GM12873 (cell line): ENCODE measurements around the gene GCGR.

ENCODE experiments used
- TF ChIP-seq, protein P1 (sequence below): IDR thresholded peaks from 2 replicates; pipeline ENCODE4 v1.5.1; 2012; ENCODE audit warnings: low read depth, mild to moderate bottlenecking, moderate library complexity, low read length, control low read depth; ENCODE audit not compliant: insufficient read depth; ENCODE audit errors: missing control alignments

Gene GCGR

DNA sequence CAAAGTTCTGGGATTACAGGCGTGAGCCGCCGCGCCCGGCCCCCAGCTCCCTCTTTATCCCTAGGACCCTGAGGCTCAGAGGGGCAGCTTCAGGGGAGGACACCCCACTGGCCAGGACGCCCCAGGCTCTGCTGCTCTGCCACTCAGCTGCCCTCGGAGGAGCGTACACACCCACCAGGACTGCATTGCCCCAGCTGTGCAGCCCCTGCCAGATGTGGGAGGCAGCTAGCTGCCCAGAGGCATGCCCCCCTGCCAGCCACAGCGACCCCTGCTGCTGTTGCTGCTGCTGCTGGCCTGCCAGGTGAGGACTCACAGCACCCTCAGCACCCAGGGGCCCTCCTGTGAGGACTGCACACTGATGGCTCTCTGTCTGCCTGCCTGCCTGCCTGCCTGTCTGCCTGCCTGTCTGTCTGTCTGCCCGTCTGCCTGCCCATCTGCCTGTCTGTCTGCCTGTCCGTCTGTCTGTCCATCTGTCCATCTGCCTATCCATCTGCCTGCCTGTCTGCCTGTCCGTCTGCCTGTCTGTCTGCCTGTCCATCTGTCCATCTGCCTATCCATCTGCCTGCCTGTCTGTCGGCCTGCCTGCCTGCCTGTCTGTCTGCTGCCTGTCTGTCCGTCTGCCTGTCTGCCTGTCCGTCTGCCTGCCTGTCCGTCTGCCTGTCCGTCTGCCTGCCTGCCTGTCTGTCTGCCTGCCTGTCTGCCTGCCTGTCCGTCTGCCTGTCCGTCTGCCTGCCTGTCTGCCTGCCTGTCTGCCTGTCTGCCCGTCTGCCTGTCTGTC is 5.0 kb downstream of the GCGR start:
- TF ChIP-seq, protein P1, sequence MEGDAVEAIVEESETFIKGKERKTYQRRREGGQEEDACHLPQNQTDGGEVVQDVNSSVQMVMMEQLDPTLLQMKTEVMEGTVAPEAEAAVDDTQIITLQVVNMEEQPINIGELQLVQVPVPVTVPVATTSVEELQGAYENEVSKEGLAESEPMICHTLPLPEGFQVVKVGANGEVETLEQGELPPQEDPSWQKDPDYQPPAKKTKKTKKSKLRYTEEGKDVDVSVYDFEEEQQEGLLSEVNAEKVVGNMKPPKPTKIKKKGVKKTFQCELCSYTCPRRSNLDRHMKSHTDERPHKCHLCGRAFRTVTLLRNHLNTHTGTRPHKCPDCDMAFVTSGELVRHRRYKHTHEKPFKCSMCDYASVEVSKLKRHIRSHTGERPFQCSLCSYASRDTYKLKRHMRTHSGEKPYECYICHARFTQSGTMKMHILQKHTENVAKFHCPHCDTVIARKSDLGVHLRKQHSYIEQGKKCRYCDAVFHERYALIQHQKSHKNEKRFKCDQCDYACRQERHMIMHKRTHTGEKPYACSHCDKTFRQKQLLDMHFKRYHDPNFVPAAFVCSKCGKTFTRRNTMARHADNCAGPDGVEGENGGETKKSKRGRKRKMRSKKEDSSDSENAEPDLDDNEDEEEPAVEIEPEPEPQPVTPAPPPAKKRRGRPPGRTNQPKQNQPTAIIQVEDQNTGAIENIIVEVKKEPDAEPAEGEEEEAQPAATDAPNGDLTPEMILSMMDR: peak; percentile 27

DNA sequence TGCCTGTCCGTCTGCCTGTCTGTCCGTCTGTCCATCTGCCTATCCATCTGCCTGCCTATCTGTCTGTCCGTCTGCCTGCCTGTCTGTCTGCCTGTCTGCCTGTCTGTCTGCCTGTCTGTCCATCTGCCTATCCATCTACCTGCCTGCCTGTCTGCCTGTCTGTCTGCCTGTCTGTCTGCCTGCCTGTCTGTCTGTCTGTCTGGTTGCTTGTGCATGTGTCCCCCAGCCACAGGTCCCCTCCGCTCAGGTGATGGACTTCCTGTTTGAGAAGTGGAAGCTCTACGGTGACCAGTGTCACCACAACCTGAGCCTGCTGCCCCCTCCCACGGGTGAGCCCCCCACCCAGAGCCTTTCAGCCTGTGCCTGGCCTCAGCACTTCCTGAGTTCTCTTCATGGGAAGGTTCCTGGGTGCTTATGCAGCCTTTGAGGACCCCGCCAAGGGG is 5.6 kb downstream of the GCGR start:
- TF ChIP-seq, protein P1: no peak

DNA sequence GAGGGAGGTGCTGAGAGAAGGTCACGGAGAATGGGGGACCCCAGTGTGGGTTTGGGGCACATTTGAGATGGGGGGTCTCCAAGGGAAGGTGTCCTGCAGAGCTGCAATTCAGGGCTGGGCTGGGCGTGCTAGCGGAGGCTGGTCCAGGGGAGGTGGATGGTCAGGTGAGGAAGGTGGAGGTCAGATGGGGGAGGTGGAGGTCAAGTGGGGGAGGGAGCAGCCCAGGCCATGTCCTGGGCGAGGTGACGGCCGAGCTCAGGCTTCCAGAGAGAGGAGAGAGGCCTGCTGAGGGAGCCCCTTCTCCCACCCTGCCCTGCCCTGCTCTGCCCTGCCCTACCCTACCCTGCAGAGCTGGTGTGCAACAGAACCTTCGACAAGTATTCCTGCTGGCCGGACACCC is 6.5 kb downstream of the GCGR start:
- TF ChIP-seq, protein P1: no peak

DNA sequence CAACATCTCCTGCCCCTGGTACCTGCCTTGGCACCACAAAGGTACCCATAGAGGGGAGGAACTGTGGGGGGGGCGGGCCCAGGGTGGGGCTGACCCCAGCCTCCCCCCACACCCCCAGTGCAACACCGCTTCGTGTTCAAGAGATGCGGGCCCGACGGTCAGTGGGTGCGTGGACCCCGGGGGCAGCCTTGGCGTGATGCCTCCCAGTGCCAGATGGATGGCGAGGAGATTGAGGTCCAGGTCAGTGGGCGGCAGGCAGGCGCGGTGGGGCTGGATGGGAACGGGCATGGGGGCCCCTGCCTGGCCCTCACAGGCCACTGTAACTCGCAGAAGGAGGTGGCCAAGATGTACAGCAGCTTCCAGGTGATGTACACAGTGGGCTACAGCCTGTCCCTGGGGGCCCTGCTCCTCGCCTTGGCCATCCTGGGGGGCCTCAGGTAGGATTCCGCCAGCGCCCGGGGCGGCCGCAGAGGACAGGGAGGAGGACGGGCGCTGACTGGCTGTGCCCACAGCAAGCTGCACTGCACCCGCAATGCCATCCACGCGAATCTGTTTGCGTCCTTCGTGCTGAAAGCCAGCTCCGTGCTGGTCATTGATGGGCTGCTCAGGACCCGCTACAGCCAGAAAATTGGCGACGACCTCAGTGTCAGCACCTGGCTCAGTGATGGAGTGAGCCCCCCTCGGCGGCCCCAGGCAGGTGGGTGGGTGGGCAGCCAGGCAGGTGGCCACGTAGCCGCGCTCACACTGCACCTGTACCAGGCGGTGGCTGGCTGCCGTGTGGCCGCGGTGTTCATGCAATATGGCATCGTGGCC is 7.1 kb downstream of the GCGR start:
- TF ChIP-seq, protein P1: no peak

DNA sequence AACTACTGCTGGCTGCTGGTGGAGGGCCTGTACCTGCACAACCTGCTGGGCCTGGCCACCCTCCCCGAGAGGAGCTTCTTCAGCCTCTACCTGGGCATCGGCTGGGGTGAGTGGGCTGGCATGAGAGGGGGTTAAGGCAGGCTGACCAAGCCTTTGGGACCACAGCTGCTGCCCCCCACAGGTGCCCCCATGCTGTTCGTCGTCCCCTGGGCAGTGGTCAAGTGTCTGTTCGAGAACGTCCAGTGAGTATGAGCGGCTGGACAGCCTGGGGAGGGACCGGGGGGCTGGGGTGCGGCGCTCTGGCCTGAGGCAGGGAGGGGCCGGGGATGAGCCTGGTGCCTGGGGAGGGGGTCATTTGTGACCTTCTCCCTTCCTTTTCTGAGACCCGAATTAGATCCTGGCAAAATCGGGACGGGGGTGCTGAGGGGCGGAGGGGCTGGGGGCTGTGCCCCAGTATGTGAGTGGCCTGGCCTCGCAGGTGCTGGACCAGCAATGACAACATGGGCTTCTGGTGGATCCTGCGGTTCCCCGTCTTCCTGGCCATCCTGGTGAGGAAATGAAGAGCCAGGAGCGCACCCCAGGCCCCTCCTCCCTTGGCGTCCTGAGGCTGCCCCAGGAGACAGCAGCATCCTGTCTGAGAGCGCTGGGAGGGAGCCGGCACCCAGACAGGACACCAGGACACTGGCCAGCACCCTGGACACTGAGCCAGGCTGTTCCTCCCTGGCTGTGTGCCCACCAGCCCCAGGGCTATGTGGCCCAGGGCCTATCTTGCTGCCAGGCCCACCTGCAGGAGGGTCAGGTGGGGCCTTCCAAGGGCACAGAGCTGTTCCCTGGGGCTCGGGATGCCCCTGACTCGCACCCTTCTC is 8.0 kb downstream of the GCGR start:
- TF ChIP-seq, protein P1: no peak

DNA sequence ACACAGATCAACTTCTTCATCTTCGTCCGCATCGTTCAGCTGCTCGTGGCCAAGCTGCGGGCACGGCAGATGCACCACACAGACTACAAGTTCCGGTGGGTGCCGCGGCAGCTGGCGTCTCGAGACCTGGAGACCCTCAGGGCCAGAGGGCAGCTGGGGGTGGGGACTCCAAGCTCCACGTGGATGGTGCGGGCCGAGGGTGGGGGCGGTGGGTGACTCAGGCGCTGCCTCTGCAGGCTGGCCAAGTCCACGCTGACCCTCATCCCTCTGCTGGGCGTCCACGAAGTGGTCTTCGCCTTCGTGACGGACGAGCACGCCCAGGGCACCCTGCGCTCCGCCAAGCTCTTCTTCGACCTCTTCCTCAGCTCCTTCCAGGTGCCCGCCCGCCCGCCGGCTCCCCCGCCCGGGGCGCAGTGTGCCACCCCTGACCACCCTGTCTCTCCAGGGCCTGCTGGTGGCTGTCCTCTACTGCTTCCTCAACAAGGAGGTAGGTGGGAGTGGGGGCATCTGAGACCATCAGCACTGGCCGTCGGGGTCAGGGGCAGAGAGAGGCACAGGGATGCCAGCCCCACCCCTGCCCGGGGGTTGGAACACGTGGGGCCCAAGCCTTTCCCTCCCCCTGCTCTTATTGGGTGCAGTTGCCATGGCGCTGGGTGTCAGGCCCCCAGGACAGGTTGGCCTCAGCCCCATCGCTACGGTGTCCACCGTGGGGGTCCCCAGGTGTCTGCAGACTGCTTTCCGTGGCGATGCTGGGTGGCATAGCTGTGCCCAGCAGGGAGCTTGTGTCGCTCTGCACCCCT is 8.8 kb downstream of the GCGR start:
- TF ChIP-seq, protein P1: no peak
